ENCODE results near the gene ZNF536. TPM values are rescaled to one million over a fixed set of nuclear protein-coding genes. Genes with fewer than 3 reads are reported as not detected.

Gene ZNF536
- total and polyA plus RNA-seq, 3 donors from 2014 or later = 6.6 to 57.6 (median 35.1) TPM

DNA sequence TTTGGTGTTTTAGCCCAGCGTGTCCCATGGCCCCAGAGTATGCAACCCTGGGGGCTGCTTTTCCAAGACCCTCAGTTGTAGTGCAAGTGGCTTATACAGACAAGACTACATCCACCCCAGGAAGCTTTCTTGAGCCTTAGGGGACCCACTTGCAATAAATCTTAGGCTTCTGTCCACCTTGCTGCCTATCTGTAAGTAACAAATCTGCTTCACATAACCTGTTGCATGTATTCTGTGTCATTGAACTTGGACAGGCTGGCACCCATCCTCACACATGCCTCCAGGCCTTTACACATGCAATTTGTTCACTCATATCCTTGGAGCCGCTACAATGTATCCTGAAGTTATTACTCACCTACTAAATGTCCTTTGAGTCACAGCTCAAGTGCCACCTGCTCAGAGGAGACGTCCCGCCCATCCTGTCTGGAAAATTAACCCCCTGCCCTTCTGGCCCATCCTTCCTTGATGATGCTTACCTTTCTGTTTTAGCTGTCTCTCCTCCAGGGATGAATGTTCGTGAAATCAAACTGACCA, 101.2 kb downstream of the ZNF536 start:
- no peak for DNase-seq
- 83 to 92% methylated on average over 5 of the region's 5 CpGs for WGBS, 2 donors
- Histone ChIP-seq H3K9me3 (no peaks in the 10 kb centered on the region), H3K4me3 (no peak overlapping the region), H3K27me3 (no peaks in the 10 kb centered on the region), H3K36me3 (ENCODE audit: low read depth, missing control alignments) (no peaks in the 10 kb centered on the region), H3K4me1 (no peaks in the 10 kb centered on the region), H3K27ac (no peak overlapping the region)
- TF ChIP-seq, protein P1, sequence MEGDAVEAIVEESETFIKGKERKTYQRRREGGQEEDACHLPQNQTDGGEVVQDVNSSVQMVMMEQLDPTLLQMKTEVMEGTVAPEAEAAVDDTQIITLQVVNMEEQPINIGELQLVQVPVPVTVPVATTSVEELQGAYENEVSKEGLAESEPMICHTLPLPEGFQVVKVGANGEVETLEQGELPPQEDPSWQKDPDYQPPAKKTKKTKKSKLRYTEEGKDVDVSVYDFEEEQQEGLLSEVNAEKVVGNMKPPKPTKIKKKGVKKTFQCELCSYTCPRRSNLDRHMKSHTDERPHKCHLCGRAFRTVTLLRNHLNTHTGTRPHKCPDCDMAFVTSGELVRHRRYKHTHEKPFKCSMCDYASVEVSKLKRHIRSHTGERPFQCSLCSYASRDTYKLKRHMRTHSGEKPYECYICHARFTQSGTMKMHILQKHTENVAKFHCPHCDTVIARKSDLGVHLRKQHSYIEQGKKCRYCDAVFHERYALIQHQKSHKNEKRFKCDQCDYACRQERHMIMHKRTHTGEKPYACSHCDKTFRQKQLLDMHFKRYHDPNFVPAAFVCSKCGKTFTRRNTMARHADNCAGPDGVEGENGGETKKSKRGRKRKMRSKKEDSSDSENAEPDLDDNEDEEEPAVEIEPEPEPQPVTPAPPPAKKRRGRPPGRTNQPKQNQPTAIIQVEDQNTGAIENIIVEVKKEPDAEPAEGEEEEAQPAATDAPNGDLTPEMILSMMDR (IDR thresholded peaks at IDR 0.05) = no peak
- no peak for TF ChIP-seq POLR2A (IDR thresholded peaks at IDR 0.05)
- intact Hi-C loops (cut with DNase I; ENCODE audit: low total_unique reads) = no loop called here

DNA sequence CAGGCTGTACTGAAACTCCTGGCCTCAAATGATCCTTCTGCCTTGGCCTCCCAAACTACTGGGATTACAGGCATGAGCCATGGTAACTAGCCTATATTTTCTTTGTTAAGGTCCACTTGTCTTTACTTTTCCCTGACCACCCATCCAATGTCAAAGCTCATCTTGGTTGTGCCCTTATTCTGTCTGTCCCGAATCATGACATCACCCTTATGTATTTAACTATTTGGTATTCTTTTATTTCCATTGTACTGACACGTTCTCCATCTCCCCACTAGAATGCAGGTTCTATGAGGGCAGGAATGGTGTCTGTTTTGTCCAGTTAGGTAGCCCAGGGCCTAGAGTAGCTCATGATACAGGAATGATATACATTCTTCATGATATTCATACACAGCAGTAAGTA, 104.8 kb downstream of the ZNF536 start:
- TF ChIP-seq, protein P1 (IDR thresholded peaks at IDR 0.05) = no peak
- no peak for TF ChIP-seq POLR2A (IDR thresholded peaks at IDR 0.05)
- no peak overlapping the region for H3K4me3 ChIP-seq
- no peaks in the 10 kb centered on the region for H3K9me3 ChIP-seq
- no peaks in the 10 kb centered on the region for H3K4me1 ChIP-seq
- no peak for DNase-seq
- H3K27ac ChIP-seq = no peak overlapping the region
- no peaks in the 10 kb centered on the region for H3K36me3 ChIP-seq (ENCODE audit: low read depth, missing control alignments)
- no peaks in the 10 kb centered on the region for H3K27me3 ChIP-seq
- 90 to 93% methylated on average over 2 of the region's 2 CpGs for WGBS, 2 donors
- intact Hi-C loops (cut with DNase I; ENCODE audit: low total_unique reads) = no loop called here

DNA sequence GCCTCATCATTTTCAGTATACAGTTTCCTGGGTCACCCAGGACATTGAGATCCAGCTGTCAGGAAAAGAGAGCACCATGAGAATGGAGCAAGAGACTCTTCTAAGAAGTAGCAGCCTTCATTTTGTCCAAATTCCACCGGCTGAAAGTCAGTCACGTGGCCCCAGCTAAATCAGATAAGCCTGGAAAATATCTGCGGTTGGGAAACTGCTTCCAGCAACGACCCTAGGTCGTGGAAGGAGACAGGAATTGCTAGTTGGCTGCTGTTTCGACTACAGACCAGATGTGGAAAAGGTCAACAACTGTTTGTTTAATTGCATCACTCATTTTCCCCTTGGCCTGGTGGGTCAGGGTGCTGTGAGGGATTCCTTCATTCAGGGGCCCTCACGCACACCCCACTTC, 107.0 kb downstream of the ZNF536 start:
- intact Hi-C loops (cut with DNase I; ENCODE audit: low total_unique reads) = no loop called here
- H3K4me3 ChIP-seq = no peak overlapping the region
- no peaks in the 10 kb centered on the region for H3K9me3 ChIP-seq
- no peak for DNase-seq
- no peaks in the 10 kb centered on the region for H3K4me1 ChIP-seq
- 42 to 44% methylated on average over 7 of the region's 7 CpGs for WGBS, 2 donors
- no peak overlapping the region for H3K27ac ChIP-seq
- TF ChIP-seq, protein P1 (IDR thresholded peaks at IDR 0.05) = no peak
- TF ChIP-seq POLR2A (IDR thresholded peaks at IDR 0.05) = no peak
- no peaks in the 10 kb centered on the region for H3K27me3 ChIP-seq
- H3K36me3 ChIP-seq (ENCODE audit: low read depth, missing control alignments) = no peaks in the 10 kb centered on the region

DNA sequence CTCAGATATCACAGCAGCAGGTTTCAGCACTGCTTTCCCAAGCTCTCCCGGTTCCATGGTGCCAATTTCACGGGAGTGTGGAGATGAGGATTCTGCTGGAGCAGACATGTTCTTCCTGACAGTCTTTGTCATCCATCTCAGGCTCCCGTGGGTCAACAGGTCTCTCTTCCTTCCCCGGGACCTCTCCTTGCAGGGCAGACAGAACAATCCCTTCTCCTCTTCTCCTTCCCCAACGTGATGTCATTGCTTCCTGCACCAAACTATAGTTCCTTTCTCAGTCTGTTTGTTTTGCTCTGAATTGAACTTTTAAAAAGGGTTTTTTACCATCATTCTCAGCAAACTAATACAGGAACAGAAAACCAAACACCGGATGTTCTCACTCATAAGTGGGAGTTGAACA, 107.9 kb downstream of the ZNF536 start:
- no peaks in the 10 kb centered on the region for H3K4me1 ChIP-seq
- 36 to 40% methylated on average over 6 of the region's 6 CpGs for WGBS, 2 donors
- intact Hi-C loops (cut with DNase I; ENCODE audit: low total_unique reads) = no loop called here
- H3K27me3 ChIP-seq = no peaks in the 10 kb centered on the region
- no peak overlapping the region for H3K27ac ChIP-seq
- no peaks in the 10 kb centered on the region for H3K9me3 ChIP-seq
- TF ChIP-seq, protein P1 (IDR thresholded peaks at IDR 0.05) = no peak
- TF ChIP-seq POLR2A (IDR thresholded peaks at IDR 0.05) = no peak
- no peaks in the 10 kb centered on the region for H3K36me3 ChIP-seq (ENCODE audit: low read depth, missing control alignments)
- DNase-seq = no peak
- H3K4me3 ChIP-seq = no peak overlapping the region

DNA sequence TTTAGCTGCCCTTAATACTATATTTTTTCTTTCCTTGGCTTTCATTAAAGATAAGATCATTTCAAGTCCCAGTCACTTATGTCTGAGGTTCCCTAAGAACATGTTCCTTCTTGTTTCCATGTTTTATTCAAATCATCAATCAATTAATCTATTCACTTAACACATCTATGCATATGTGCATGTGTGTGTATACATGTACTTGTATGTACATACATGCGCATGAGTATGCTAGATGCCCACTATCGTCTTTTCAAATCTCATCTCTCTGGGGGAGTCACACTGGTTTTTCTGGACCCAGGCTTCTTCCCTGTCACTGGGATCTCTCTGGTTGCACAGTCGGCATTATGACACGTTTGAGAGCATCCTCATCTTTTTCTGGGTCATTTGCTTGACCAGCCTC, 108.9 kb downstream of the ZNF536 start:
- Histone ChIP-seq H3K27me3 (no peaks in the 10 kb centered on the region), H3K9me3 (no peaks in the 10 kb centered on the region), H3K27ac (no peak overlapping the region), H3K4me1 (no peaks in the 10 kb centered on the region), H3K4me3 (no peak overlapping the region), H3K36me3 (ENCODE audit: low read depth, missing control alignments) (no peaks in the 10 kb centered on the region)
- intact Hi-C loops (cut with DNase I; ENCODE audit: low total_unique reads) = no loop called here
- no peak for DNase-seq
- 86 to 87% methylated on average over 4 of the region's 4 CpGs for WGBS, 2 donors
- no peak for TF ChIP-seq POLR2A (IDR thresholded peaks at IDR 0.05)
- TF ChIP-seq, protein P1 (IDR thresholded peaks at IDR 0.05) = no peak
